Measurements from ENCODE around the gene CCDC154.
"Not testable (repeated sequence)": the region's sequence is repeated elsewhere in the genome, so short reads cannot be mapped to it uniquely, and the experiment has no call there.

Gene CCDC154

GRCh38 chr16:1455190-1456171 lies 11.1 kb upstream of the CCDC154 start:
- DNase-seq = no peak

GRCh38 chr16:1454561-1454960 lies 10.2 kb upstream of the CCDC154 start:
- DNase-seq = no peak

GRCh38 chr16:1453316-1453715 lies 9.0 kb upstream of the CCDC154 start:
- no peak for DNase-seq

DNA sequence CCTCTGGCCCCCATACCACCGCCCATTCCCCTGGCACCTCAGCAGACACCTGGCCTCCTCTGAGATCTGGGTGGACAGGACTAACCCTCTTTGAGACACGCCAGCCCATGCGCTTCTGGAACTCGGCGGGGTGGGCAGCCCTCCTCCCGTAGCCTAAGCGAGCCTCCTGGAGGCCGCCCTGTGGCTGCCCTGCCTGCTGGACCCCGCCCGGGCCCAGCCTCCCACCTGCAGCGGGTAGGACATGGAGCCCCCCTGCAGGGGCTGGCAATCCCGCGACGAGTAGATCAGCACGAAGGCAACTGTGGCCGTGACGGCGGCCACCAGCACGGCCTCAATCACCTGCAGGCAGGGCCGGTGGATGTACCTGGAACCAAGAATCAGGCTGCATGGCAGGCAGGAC lies 8.2 kb upstream of the CCDC154 start:
- DNase-seq = no peak

- DNase-seq = no peak
Measured at GRCh38 chr16:1451702-1452392, 7.5 kb upstream of the CCDC154 start.

DNA sequence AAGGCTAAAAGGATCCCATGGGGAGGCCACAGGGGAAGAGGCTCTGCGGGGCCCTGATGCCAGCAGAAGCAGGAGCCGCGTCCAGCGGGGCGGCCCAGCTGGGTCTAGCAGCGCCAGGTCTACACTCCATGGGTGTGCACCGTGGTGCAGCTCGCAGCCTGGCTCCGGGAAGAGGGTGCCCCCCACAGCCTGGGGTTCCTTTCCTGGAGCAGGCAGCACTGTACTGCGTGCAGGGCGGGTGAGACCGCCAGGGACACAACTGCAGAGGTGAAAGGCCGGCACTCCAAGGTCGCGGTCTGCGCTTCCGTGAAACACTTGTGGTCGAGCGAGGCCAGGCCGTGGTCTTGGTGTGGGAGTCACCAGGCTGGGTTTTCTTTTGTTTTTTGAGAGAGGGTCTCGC lies 6.5 kb upstream of the CCDC154 start:
- DNase-seq = no peak

DNA sequence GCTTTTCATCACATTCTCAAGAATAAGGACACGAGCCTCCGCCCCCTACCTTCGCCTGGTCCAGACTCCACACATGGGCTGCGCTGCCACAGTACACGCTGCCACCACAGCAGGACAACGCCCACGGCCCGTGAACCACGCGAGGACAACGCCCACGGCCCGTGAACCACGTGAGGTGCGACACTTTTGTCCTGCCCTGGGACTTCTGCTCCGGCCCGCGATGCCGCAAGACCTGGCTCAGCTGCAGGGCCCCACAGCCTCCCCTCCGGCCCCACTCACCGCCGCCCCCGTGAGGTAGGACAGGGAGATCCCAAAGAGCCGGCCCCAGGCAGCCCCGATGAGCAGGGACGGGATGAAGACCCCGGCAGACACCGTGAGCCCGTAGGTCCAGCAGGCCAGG lies 5.9 kb upstream of the CCDC154 start:
- no peak for DNase-seq

DNA sequence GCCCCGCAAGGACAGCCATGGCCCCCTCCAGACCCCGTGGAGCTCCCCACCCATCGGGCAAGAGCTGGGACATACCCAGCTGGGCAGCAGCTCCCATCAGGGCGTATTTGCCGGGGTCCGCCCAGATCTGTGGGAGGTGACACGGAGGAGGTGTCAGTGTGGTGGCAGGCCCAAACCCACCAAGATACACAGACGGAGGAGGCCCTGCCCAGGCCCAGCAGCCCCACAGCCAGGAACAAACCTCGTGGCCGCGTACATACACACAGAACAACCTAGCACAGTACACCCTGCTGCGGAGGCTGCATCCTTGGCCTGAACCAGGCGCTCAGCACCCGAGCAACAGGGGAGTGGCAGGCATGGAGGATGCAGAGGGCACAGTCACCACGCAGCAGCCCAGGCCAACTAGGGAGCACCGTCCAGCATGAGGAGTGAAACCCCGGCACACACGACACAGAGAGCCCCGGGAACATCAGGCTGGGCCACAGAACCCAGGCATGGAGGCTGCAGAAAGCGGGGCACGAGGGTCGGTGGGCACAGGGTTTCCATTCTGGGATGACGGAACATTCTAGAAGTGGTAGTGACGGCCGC lies 4.9 kb upstream of the CCDC154 start:
- DNase-seq = no peak

DNA sequence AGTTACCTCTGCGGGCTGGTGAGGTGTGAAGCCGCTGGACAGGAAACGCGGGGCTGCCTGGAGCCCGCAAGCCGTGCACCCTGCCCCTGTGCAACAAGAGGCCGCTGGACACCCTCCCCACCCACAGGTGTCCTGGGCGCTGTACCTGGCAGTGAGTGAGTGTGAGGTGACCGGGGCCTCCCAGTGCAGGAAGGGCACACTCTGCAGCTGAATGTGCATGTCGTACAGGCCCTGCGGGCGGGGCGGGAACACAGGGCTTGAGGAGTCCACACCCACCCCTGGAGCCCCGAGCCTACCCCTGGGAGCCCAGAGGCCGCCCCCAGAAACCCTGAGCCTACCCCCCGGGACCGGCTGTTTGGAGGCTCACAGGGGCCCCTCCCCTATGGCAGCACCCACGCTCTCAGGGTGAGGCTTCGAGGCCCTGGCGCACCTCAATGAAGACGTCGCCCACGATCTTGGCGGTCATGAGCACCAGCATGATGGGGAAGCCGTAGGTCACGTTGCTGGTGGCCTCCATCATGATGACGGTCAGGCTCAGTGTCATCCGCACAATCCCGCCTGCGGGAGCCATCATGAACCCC lies 4.3 kb upstream of the CCDC154 start:
- DNase-seq = no peak

DNA sequence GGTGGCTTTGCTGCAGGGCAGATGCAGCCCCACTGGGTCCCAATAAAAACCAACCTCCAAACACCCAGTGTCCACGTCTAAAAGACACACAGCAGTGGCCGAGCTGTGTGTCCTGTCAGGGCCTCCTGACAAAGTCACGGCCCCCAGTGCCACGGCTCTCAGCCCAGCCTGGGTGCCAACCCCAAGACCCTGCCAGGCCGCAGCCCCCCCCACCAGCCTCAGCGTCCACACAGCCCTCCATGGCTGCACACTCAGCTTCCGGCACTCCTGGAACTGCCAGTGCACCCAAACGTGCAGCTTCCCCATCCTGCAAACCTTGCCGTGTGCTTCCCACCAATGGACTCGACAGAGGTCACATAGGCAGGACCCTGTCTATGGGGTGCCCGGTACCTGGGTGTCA lies 3.6 kb upstream of the CCDC154 start:
- no peak for DNase-seq

- no peak for DNase-seq
Measured at GRCh38 chr16:1446296-1447080, 2.1 kb upstream of the CCDC154 start.

- no peak for DNase-seq
Measured at GRCh38 chr16:1445518-1446203, 1.3 kb upstream of the CCDC154 start.

GRCh38 chr16:1444730-1445517 lies 568 bp upstream of the CCDC154 start:
- DNase-seq = no peak

GRCh38 chr16:1443403-1443973 lies 868 bp downstream of the CCDC154 start:
- DNase-seq = no peak

- no peak for DNase-seq
Measured at GRCh38 chr16:1442697-1443096, 1.7 kb downstream of the CCDC154 start.

DNA sequence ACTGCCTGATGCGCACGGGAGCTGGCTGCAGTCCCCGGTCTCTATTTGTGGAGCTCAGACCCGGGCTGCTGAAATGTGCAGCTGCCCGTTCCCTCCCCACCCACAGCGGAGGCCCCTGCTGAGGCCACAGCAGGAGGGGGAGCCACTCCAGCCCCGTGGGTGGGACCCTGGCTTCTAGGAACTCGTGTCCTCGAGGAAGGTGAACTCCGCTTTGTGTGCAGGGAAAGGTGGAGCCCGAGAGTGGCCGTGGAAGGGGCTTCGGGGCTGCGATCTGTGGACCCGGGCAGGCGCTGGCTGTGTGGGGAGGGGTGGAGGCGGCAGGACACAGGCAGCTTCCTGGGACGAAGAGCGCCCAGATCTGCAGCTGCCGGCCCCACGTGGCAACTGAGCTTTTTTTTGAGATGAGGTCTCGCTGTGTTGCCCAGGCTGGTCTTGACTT lies 2.9 kb downstream of the CCDC154 start:
- DNase-seq = no peak

DNA sequence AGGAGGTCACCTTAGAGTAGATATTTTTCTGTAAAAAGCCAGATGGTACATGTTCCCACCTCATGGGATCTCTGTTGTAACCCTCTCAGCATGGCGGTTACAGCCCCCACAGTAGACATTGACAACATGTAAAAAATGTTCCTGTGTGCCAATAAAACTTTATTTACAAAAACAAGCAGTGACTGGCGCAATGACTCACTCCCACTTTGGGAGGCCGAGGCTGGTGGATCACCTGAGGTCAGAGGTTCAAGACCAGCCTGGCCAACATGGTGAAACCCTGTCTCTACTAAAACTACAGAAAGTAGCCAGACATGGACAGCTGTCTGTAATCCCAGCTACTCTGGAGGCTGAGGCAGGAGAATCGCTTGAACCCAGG lies 4.7 kb downstream of the CCDC154 start:
- not testable (repeated sequence) for DNase-seq

- no peak for DNase-seq
Measured at GRCh38 chr16:1439058-1439698, 5.2 kb downstream of the CCDC154 start.

DNA sequence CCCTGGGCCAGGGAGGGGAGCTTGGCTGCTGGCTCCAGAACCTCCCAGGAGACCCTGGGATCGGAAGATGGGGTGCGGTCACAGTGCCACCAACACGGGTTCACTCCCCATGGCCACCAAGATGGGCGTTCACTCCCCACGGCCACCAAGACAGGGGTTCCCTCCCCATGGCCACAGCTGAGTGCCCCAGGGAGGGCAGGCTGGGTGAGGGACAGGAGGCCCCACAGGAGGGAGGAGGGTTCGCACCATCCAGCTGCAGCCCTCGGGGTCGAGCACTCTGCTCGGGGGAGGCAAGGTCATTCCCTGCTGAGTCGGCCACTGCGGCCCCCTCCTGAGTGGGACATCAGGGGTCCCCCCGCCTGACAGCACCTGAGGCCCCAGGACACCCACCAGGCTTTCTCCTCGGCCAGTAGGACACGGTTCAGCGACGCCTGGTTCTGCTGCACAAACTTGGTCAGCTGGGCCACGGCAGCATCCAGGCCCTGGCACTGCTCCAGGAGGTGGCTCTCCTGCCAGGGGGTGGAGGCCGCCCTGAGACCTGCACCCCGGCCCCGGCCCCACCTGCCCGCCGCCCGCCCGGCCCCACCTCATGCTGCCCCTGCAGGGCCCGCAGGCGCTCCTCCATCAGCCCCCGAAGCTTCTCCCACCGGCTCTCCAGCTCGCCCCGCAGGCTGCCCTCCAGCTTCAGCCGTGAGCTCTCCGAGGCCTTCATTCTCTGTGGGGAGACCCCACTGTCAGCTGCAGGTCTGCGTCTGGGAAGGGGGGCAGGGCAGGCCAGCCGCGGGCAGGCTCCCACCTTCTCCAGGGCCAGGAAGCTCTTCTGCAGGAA lies 5.9 kb downstream of the CCDC154 start:
- DNase-seq = no peak

Measured in eye (tissue), 1 donor.